ENCODE measurements around the gene SDHB.

SDHB gene

DNA sequence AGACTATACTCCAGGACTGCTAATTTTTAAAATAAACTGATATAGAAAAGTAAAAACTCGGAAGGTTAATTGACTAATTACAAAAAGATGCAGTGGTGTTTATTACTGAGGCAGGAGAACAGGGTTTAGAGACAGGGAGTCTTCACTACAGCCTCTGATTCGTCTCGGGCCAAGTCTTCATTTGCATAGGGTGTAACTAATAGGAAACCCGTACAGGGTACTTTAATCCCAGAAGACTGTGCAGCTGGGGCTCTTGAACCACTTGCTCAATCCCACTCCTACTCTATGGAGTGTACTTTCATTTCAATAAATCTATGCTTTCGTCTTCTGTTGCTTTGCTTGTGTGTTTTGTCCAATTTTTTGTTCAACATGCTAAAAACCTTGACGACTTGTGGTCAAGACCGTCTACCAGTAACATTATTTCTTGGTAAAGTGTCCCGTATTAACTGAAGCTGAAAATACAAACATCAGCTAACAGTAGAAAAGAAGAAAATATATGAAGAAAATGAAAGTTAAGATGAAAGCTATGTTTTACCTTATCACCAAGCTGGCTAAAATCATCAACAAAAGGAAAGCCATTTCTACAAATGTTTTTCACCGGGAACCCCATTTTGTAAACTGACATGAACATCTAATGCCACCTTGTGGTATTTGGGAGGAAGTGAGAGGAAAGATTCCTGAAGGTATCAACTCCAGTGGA lies 8.0 kb downstream of the SDHB start:
- no peak for DNase-seq (ENCODE audit: low read depth)

DNA sequence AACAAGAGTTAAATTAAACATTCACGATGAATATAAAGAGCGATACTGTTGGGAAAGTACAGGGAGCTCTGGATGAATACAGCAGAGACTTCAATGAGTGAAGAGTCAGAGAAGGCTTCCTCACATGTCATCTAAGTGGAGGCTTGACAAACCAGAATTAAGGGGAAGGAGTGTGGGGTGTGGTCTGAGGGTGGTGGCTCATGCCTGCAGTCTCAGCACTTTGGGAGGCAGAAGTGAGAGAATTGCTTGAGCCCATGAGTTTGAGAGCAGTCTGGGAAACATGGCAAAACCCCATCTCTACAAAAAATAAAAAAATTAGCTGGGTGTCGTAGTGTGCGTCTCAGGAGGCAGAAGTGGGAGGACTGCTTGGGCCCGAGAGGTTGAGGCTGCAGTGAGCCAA lies 8.7 kb downstream of the SDHB start:
- no peak for DNase-seq (ENCODE audit: low read depth)

DNA sequence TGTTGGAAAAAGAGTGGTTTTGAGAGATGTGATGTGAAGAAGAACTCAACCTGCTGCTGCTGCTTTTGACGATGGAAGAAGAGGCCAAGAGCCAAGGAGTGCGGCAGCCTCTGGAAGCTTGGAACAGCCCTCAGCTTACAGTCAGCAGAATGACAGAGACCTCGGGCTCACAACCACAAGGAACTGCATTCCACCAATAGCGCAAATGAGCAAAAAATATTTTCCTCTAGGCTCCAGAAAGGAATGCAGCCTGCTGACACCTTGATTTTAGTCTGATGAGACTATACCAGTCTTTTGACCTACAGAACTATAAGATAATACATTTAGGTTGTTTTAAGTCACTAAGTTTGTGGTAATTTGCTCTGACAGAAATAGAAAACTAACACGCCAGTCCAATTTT lies 10.2 kb downstream of the SDHB start:
- no peak for DNase-seq (ENCODE audit: low read depth)

DNA sequence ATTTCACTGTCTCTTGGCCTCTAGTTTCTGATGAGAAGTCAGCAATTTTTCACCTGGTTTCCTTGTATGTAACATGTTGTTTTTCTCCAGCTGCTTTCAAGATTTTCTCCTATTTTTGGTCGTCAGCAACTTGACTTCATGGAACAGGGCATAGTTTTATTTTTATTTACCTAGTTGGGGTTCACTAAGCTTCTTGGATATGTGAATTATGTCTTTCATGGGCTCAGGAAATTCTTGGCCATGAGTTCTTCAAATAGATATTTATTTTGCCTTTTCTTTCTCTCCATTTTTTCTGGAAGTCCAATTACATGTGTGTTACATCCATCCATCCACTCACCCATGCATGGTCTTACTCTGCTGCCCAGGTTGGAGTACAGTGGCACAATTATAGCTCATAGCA lies 13.7 kb downstream of the SDHB start:
- no peak for DNase-seq (ENCODE audit: low read depth)

DNA sequence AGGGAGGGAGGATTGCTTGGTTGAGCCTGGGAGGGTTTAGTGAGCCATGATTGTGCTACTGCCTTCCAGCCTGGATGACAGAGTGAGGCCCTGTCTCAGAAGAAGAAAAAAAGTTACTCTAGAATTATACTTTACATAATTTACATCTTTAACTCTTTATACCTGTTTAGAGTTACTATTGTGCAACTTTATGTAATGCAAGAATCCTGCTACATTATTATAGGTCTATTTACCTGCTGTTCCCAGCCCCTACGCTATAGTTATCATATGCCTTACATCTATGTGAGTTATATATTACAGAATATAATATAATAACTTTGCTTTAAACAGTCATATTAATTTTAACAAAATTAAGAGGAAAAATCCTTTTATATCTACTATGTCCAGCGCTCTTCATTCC lies 14.3 kb downstream of the SDHB start:
- no peak for DNase-seq (ENCODE audit: low read depth)

DNA sequence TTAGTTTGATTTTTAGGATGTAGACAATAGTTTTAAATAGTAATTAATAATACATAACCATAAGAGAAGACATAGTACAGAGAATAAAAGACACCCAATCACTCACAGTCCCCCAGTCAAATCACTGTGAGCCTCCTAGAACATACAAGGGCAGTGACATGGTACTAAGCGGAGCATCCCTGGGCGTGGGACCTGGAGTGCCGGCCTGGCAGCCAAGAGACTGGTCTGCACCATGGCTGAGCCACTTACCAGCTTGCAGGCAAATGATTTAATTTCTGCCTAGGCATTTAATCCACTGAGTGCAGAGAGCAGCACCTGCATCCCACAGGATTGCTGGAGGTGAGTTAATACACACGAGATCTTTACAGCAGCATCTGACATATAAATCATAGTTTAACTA lies 20.4 kb downstream of the SDHB start:
- DNase-seq (ENCODE audit: low read depth): no peak

DNA sequence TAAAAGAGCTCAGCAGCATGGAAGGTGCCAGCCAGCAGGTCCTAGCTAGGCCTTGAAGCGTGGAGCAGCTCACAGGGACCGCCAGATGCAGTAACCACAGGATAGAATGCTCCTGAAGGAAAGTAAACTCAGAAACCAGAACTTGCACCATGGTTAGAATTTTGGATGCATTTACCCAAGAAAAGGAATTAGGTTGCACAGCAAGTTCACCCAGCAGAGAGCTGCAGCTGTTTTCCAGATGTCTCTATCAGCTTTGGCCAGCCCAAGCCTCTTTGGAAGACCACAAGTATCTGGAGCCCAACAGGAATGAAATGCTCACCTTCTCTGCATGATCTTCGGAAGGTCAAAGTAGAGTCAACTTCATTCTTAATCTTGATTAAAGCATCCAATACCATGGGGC lies 21.1 kb downstream of the SDHB start:
- no peak for DNase-seq (ENCODE audit: low read depth)

DNA sequence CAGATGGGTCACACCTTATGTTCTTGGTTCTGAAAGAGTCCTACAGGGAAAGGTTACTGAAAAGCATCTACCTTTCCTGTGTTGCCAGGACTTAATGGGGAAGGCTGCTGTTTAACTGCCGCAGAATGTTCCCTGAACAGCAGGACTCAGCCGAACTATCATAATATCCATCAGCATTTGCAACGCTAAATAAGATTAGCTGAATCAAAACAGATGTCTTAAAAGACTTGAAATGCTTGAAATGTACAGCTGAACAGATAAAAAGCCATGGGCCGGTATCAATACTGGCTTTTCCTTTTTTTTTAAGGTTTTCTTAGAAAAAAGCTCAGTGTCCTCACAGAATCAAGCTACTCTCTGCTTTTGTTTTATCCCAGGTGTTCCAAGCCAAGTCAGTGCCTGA lies 22.4 kb downstream of the SDHB start:
- DNase-seq (ENCODE audit: low read depth): no peak

DNA sequence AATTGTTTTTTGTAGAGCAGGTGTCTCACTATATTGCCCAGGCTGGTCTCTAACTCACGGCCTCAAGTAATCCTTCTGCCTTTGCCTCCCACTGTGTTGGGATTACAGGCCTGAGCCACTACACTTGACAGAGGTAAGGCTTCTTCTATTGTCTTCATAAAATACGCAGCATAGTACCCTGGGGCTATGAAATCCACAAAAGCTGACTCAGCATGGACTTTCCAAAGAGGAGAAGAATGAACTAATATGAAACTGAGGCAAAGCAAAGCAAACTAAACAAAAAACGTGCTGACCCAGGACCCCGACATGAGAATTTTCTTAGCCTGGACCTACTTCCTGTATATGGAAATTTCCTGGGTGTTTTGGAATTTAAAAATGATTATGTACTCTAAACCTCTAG lies 23.6 kb downstream of the SDHB start:
- DNase-seq (ENCODE audit: low read depth): no peak

DNA sequence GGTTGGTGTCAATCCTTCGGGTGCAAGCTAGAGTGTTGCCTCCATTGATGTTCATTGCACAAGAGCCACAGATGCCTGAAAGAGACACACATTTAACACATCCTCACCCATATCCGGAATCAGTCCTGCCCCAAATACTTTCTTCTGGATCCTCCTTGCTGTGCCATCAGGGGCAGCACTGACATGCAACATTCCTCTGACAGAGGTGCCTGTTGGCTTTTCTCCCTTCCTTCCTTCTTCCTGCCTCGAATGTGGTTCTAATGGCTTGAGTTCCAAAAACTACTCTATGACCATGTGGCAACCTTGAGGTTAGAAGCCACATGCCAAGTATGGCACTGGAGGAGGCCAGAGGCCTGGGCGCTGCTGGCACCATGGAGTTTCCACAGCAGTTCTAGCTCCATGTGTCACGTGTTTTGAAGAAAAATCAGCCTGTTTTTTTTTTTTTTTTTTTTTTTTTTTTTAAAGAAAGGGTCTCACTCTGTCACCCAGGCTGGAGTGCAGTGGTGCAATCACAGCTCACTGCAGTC lies 25.1 kb downstream of the SDHB start:
- no peak for DNase-seq (ENCODE audit: low read depth)

DNA sequence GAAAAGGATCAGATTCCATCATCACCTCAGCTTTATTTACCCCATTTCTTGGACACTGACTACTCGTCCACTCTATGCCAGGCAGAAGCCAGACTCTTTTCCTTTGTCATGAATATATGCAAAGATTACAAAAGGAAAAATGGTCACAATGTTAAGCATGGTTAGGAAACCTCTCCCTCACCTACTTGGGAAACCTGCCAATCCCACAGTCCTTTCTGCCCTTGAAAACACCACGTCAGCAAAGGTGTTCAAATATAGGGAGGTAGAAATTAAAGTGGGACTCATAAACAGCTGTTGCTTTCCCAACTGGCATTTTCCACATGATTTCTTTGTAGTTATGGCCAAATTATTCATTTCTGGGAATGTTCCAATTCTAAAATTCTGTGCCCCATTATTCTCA lies 25.9 kb downstream of the SDHB start:
- no peak for DNase-seq (ENCODE audit: low read depth)

DNA sequence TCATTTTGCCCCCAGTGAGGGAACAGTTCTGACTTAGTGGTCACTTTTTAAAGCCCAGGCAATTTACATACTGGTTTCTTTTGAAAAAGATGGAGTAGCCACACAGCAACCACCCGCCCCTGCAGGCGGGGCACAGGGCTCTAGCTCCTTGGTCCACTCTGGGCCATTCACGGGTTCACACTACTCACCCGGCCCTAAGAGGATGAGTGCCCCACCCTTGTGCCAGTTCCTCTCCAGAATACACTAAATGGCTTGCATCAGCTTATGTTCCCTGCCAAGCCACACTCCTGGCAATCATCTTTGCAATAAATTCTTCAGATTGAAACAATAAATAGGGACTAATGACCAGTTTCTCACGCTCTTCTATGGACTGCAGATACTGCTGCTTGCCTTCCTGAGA lies 26.4 kb downstream of the SDHB start:
- no peak for DNase-seq (ENCODE audit: low read depth)

DNA sequence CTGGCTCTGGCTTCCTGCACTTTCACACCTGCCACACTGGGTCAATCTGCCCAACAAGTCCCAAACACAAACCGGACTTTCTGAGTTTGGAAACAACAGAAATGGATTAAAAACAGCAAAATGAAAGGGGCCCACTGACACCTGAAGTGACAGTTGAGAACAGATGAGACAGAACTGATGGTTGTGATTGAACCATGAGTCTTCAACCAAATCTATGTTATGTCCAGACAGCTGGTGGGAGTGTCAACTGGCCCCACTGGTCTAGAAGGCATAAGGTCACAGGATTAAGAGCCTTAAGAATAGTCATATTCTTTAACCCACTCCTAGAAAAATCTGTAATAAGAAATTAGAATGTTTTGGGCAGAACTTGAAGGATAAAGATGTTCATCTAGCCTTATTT lies 29.1 kb downstream of the SDHB start:
- DNase-seq (ENCODE audit: low read depth): no peak

DNA sequence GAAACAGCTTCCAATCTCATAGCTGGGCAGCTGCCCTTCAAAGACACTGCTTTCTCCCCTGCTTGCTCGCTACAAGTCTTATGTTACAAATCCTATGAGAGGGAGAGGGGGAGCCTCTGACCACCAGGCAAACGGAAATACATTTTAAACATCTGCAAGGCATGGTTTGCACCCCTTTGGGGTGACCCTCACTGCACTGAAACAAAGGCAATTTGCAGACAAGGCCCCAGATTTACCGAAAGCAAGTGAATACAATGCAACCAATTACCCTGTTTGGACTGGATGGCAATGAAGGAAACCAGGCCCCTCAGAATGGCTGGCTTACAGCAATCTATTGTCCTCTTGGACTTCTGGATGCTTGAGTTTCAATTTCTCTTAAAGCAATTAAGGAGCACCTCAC lies 30.3 kb downstream of the SDHB start:
- DNase-seq (ENCODE audit: low read depth): no peak

DNA sequence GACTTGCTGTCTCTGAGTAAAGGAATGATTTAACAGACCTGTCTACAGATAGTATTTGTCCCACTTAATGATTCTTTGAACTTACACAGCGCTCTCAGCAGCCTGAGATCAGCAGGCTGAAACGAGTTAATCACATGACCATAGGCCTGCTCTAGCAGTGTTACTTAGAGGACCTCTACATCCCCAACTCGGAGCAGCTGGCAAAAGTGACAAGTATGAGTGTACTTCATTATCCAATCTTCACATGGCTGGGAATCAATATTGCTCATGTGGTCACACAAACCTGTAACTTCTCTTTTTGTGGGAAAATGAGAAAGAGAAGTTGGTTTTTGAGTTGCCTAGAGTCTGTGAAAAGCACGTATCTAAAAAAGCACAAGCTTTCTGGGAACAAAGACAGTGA lies 30.7 kb downstream of the SDHB start:
- DNase-seq (ENCODE audit: low read depth): no peak

DNA sequence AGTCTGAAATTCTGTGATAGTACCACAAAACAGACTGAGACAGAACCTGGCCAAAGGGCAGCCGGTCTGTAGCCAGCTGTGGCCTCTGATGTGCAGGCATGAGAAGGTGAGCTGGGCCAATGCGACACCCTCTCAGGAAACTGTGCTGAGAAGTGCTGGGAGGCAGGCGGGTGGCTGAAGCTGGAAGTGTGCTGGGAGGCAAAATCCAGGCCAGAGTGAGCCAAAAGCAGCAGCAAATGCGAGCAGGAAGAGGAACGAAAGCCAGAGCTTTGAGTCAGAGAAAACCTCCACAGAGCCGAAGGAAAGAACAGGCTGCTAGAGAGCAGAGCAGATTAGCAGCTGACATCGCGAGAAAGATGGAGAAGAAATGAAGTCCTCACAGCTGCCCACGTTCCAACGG lies 31.9 kb downstream of the SDHB start:
- DNase-seq (ENCODE audit: low read depth): no peak

DNA sequence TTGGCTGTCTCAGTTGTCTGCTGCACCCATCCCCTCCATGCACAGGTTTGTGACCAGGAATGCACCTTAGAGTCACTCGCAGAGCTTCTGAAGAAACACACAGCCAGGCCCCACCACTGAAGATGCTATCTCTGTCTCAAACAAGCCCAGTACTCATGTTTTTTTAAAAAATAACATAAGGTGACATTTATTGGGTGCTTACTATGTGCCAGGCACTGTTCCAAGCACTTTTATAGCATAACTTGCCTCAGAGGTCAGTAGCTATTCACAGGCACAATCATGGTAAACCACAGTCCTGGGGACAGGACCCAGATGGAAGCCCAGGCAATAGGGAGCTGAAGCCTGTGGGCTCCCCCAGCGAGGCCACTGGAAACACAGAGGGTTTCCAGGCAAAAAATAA lies 33.3 kb downstream of the SDHB start:
- DNase-seq (ENCODE audit: low read depth): no peak

DNA sequence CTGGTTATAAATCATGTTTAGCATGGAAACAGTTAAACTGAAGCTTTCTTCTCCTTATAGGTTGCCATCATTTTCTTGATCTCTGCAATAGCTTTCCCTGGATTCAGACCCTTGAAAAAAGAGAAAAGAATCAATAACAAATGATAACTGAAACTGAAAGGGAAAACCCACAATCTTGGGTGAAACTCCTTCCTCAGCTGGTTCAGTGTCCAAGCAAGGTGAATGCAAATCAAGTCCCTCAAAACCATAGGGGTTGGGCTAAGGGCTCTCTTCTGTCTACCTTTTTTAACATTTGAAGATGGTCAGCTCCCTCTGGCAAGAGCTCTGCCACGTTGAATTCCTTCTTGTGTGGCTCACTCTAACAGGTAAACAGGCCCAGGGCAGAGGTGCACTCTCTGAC lies 35.0 kb downstream of the SDHB start:
- no peak for DNase-seq (ENCODE audit: low read depth)

DNA sequence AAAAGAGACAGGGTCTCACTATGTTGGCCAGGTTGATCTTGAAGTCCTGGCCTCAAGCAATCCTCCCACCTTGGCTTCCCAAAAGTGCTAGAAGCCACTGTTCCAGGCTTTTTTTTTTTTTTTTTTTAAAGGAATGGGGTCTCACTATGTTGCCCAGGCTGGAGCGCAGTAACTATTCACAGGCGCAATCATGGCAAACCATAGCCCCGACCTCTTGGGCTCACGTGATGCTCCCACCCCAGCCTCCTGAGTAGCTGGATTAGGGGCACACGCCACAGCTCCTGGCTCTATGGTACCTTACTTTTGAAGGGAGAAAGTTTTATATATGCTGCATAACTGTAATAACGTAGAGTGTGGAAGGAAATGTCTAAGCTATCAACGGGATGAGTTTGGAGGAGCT lies 36.4 kb downstream of the SDHB start:
- DNase-seq (ENCODE audit: low read depth): no peak

DNA sequence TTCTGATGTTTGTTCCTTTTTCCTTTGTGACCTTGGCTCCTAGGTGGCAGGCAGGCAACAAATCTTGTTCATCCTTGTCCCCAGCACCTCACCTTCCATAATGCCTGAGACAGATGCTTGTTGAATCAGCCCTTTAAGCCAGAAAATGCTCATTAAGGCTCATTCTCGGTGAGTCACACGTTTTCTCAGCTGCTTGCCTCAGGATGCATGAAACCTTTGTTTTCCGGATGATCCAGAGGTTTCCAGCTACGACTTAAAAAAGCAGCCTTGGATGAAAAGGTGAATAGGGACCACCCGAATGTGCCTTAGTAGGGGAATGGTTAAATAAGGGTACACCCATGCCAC lies 37.5 kb downstream of the SDHB start:
- DNase-seq (ENCODE audit: low read depth): no peak

DNA sequence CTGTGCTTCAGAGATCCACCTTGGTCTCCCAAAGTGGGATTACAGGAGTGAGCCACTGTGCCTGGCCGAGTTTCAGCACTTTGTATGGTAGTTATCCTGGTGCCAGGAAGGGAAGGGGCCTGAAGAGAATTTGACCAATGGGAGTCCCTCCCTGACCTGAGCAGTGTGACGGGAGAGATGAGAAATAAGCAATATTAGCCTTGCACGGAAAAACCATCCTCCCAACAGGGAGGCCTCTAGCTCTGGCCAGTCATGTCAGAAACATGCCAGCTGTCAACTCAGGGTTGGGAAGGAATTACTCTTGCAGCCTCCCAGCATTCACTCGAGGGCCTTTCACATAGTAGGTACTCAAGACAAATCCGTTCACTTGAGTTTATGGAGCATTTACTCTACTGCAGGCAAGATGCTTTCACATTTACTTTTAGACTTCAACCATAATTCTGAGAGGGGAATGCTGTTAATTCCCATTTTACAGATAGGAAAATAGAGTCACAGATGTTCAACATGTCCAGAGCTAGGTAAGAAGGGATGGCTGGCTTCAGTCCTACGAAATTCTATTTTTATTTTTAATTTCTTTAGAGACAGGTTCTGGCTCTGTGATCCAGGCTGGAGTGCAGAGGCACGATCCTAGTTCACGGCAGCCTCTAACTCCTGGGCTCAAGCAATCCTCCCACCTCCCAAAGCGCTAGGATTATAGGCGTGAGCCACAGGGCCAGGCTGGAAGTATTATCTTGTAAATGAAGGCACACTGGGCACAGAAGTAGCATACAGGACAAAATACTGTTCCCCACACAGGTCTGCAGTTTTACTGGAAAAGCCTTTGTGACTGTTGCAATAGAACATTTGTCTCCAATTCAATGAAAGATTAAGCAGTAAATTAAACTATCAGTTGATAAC lies 38.9 kb downstream of the SDHB start:
- no peak for DNase-seq (ENCODE audit: low read depth)

DNA sequence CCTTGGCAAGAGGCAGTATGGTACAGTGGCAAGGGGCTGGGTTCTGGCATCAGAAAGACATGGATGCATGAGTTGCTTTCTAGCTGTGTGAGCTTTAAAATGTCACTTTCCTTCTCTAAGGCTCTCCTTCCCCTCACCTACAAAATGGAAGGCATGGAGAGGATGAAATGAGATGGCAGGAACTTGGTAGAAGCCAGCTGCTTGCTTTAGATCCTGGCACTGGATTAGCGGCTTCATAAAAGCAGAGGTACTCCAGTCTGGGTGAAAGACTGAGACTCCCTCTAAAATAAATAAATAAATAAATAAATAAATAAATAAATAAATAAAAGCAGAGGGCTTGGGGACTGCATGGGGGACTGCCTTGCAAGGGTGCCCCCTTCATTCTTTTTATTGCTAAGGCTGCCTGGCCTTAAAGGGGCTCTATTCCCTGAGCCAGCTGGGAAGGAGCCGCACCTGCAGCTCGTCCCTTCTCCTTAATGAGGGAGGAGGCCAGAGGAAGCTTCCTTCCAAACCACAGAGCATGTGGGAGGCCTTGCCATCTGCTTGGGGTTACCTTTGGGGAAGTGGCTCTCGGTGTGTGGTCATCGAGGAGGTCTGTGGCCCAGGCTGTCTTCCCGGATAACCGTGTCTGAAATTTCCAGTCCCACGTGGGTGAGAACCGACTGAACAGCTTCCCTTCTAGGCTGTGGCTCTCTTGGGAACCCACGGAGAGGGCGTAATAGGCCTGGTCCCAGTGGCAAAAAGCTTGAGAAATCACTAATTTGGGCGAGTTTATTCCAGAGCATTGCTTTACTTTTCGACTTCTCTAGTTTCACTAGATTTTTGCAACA lies 40.1 kb downstream of the SDHB start:
- no peak for DNase-seq (ENCODE audit: low read depth)
